Thoracic aorta (tissue), 2 donors: ENCODE measurements around the gene IRGC. TPM values are rescaled to one million over a fixed set of nuclear protein-coding genes. Genes with fewer than 3 reads are reported as not detected.

Source experiments
- ATAC-seq: fragments of 150-250 bp; one replicate; pipeline ENCODE4 v1.8.0; 2017; ENCODE audit warnings: low read depth; ENCODE audit not compliant: insufficient number of reproducible peaks, low FRiP score
- DNase-seq: peaks from one replicate; pipeline ENCODE4 v3.0.0-alpha.2; 2020; ENCODE audit warnings: low spot score
- H3K27ac ChIP-seq, 2 donors: fragments of 200-600 bp; sonication (generic); 1 replicate in 1 of 2; 2 replicates in 1 of 2; pipeline ENCODE4 v1.5.1; 2016; ENCODE audit warnings: mild to moderate bottlenecking in 2 of 2, moderate library complexity in 2 of 2
- H3K27me3 ChIP-seq: fragments of 200-600 bp; sonication (generic); replicated peaks from 2 replicates; pipeline ENCODE4 v1.6.0; 2016; ENCODE audit warnings: mild to moderate bottlenecking; ENCODE audit not compliant: insufficient read depth
- H3K36me3 ChIP-seq: fragments of 200-600 bp; sonication (generic); one replicate; pipeline ENCODE4 v1.5.1; 2016
- H3K4me1 ChIP-seq, 2 donors: fragments of 200-600 bp; sonication (generic); 1 replicate in 1 of 2; 2 replicates in 1 of 2; pipeline versions ENCODE4 v1.5.1 to v1.6.0; 2016; ENCODE audit warnings: low read depth in 2 of 2, mild to moderate bottlenecking in 1 of 2; ENCODE audit not compliant: control insufficient read depth in 1 of 2
- H3K4me3 ChIP-seq: fragments of 200-600 bp; sonication (generic); 2 replicates; pipeline ENCODE4 v1.5.1; 2016; ENCODE audit warnings: mild to moderate bottlenecking
- H3K9me3 ChIP-seq: fragments of 200-600 bp; sonication (generic); 2 replicates; pipeline ENCODE4 v1.5.1; 2016
- CTCF ChIP-seq: fragments of 200-600 bp; sonication (generic); IDR thresholded peaks from one replicate; pipeline ENCODE4 v1.5.1; 2019; ENCODE audit warnings: antibody characterized with exemption
- total RNA-seq, 2 donors: library from RNA; depleted of rRNA; stranded (reverse); fragments of >200 nt; gene quantifications; one replicate each; pipeline versions ENCODE4 v1.1.0 to v1.2.3, GENCODE V29; 2016

The IRGC gene
- total RNA-seq, 2 donors from 2014 or later: not detected

GRCh38 chr19:43739439-43740235, 23.8 kb downstream of the IRGC start:
- no peak for DNase-seq
- no peak overlapping the region for H3K27ac ChIP-seq
- TF ChIP-seq CTCF: no peak

GRCh38 chr19:43741075-43741825, 25.4 kb downstream of the IRGC start:
- Histone ChIP-seq H3K36me3 (peaks cover 65% of the 10 kb centered on the region), H3K27ac (no peak overlapping the region), H3K4me3 (no peak overlapping the region), H3K4me1 (no peaks in the 10 kb centered on the region), H3K9me3 (no peaks in the 10 kb centered on the region), H3K27me3 (no peaks in the 10 kb centered on the region)
- ATAC-seq (no peak), DNase-seq (no peak)
- TF ChIP-seq CTCF: no peak

More at GRCh38 chr19:43739439-43740235, 23.8 kb downstream of the IRGC start:
- Histone ChIP-seq H3K9me3 (no peaks in the 10 kb centered on the region), H3K4me3 (no peak overlapping the region), H3K36me3 (peaks cover 59% of the 10 kb centered on the region), H3K4me1 (no peaks in the 10 kb centered on the region), H3K27me3 (no peaks in the 10 kb centered on the region)
- ATAC-seq: no peak

- ATAC-seq: no peak
- peaks cover 65% of the 10 kb centered on the region for H3K36me3 ChIP-seq
- H3K27me3 ChIP-seq: no peaks in the 10 kb centered on the region
- H3K4me1 ChIP-seq: no peaks in the 10 kb centered on the region
- no peak for DNase-seq
- no peak for TF ChIP-seq CTCF
- no peak overlapping the region for H3K4me3 ChIP-seq
- H3K27ac ChIP-seq: no peak overlapping the region
- no peaks in the 10 kb centered on the region for H3K9me3 ChIP-seq
Observed at GRCh38 chr19:43743059-43743458, 27.2 kb downstream of the IRGC start.

- Histone ChIP-seq H3K27me3 (no peaks in the 10 kb centered on the region), H3K36me3 (peaks cover 48% of the 10 kb centered on the region), H3K4me3 (no peak overlapping the region), H3K9me3 (no peaks in the 10 kb centered on the region), H3K4me1 (peaks cover 0 to 10% of the 10 kb centered on the region in 2 donors), H3K27ac (no peak overlapping the region)
- DNase-seq: no peak
- no peak for ATAC-seq
- no peak for TF ChIP-seq CTCF
Observed at GRCh38 chr19:43747557-43748204, 31.8 kb downstream of the IRGC start.

- Histone ChIP-seq H3K27me3 (no peaks in the 10 kb centered on the region), H3K27ac (no peak overlapping the region), H3K36me3 (peaks cover 48% of the 10 kb centered on the region), H3K9me3 (no peaks in the 10 kb centered on the region), H3K4me3 (no peak overlapping the region), H3K4me1 (peaks cover 4 to 15% of the 10 kb centered on the region in 2 donors)
- DNase-seq: no peak
- no peak for ATAC-seq
- TF ChIP-seq CTCF: no peak
Observed at GRCh38 chr19:43748205-43748594, 32.3 kb downstream of the IRGC start.
